ENCODE measurements around the gene PGPEP1. TPM values are rescaled to one million over a fixed set of nuclear protein-coding genes. Genes with fewer than 3 reads are reported as not detected.

PGPEP1 gene
- total RNA-seq, 1 experiment from 2014 or later = 27.9 TPM

GRCh38 chr19:18418029-18418482 is 77.7 kb downstream of the PGPEP1 start:
- H3K36me3 Mint-ChIP-seq (ENCODE audit: insufficient read depth, unreplicated experiment) = peaks cover 48% of the 10 kb centered on the region
- H3K27ac Mint-ChIP-seq (ENCODE audit: unreplicated experiment) = no peak overlapping the region
- H3K27me3 Mint-ChIP-seq (ENCODE audit: unreplicated experiment) = no peaks in the 10 kb centered on the region
- H3K4me1 Mint-ChIP-seq (ENCODE audit: low read depth, unreplicated experiment) = peaks cover 25% of the 10 kb centered on the region
- H3K9me3 Mint-ChIP-seq (ENCODE audit: low read depth, unreplicated experiment) = no peaks in the 10 kb centered on the region
- TF ChIP-seq, protein P1, sequence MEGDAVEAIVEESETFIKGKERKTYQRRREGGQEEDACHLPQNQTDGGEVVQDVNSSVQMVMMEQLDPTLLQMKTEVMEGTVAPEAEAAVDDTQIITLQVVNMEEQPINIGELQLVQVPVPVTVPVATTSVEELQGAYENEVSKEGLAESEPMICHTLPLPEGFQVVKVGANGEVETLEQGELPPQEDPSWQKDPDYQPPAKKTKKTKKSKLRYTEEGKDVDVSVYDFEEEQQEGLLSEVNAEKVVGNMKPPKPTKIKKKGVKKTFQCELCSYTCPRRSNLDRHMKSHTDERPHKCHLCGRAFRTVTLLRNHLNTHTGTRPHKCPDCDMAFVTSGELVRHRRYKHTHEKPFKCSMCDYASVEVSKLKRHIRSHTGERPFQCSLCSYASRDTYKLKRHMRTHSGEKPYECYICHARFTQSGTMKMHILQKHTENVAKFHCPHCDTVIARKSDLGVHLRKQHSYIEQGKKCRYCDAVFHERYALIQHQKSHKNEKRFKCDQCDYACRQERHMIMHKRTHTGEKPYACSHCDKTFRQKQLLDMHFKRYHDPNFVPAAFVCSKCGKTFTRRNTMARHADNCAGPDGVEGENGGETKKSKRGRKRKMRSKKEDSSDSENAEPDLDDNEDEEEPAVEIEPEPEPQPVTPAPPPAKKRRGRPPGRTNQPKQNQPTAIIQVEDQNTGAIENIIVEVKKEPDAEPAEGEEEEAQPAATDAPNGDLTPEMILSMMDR (IDR thresholded peaks at IDR 0.05; ENCODE audit: unreplicated experiment) = no peak
- no TSS peak for BruUV-seq (replicated peaks)
- CTCF ChIA-PET = interaction anchor here (0.6 to 1.5 kb wide), 2 partner anchors 138 to 529 kb away, joined by 4 read pairs; no protein-coding TSS in a partner anchor
- DNase-seq = no peak
- H3K4me3 Mint-ChIP-seq (ENCODE audit: low read depth, unreplicated experiment) = peak overlapping the region; percentile 83
- intact Hi-C loops (cut with micrococcal nuclease; ENCODE audit: unreplicated experiment) = loop anchor here (10.0 kb wide), 1 partner anchor 143 kb away; the partner anchor contains the start of gene IQCN

- Mint-ChIP-seq H3K27ac (ENCODE audit: unreplicated experiment) (no peak overlapping the region), H3K36me3 (ENCODE audit: insufficient read depth, unreplicated experiment) (peaks cover 48% of the 10 kb centered on the region), H3K27me3 (ENCODE audit: unreplicated experiment) (no peaks in the 10 kb centered on the region), H3K4me1 (ENCODE audit: low read depth, unreplicated experiment) (peaks cover 25% of the 10 kb centered on the region), H3K9me3 (ENCODE audit: low read depth, unreplicated experiment) (no peaks in the 10 kb centered on the region), H3K4me3 (ENCODE audit: low read depth, unreplicated experiment) (peak overlapping the region; percentile 83)
- no TSS peak for BruUV-seq (replicated peaks)
- intact Hi-C loops (cut with micrococcal nuclease; ENCODE audit: unreplicated experiment) = loop anchor here (10.0 kb wide), 1 partner anchor 144 kb away; the partner anchor contains the start of gene IQCN
- TF ChIP-seq, protein P1 (IDR thresholded peaks at IDR 0.05; ENCODE audit: unreplicated experiment) = no peak
- DNase-seq = no peak
- CTCF ChIA-PET = interaction anchor here (1.5 kb wide), 1 partner anchor 139 kb away, joined by 4 read pairs; no protein-coding TSS in a partner anchor
Measured at GRCh38 chr19:18418483-18419194, 78.2 kb downstream of the PGPEP1 start.

GRCh38 chr19:18419195-18419698 is 78.8 kb downstream of the PGPEP1 start, which contains the start of gene SSBP4:
Gene SSBP4 (plus strand): TSS chr19:18419398. CDS start chr19:18419649, 251 bp downstream.
- Mint-ChIP-seq H3K27me3 (ENCODE audit: unreplicated experiment) (no peaks in the 10 kb centered on the region), H3K9me3 (ENCODE audit: low read depth, unreplicated experiment) (no peaks in the 10 kb centered on the region), H3K36me3 (ENCODE audit: insufficient read depth, unreplicated experiment) (peaks cover 48% of the 10 kb centered on the region), H3K4me1 (ENCODE audit: low read depth, unreplicated experiment) (peaks cover 23% of the 10 kb centered on the region), H3K27ac (ENCODE audit: unreplicated experiment) (peak within 1 kb of the TSS; percentile 51), H3K4me3 (ENCODE audit: low read depth, unreplicated experiment) (peak within 1 kb of the TSS; percentile 83)
- no TSS peak for BruUV-seq (replicated peaks)
- TF ChIP-seq, protein P1 (IDR thresholded peaks at IDR 0.05; ENCODE audit: unreplicated experiment) = no peak
- DNase-seq = peak; percentile 79
- CTCF ChIA-PET = no interaction called here
- intact Hi-C loops (cut with micrococcal nuclease; ENCODE audit: unreplicated experiment) = loop anchor here (10.0 kb wide), 1 partner anchor 144 kb away; the partner anchor contains the start of gene IQCN

Small RNAs within 50 kb of the gene (microRNA-seq; reads per million reads assigned to microRNA genes)
- gene MIR3189 = 5.3 reads per million, percentile 16 among the genes with 10 or more reads in this experiment

Other genes with a start within 250 kb of the PGPEP1 start
- gene MAST3, start 242.8 kb upstream of the PGPEP1 start, total RNA-seq (2022) = 5.5 and 5.9 TPM in 2 replicates
- 22.5 and 23.2 TPM in 2 replicates for gene PIK3R2, start 187.4 kb upstream of the PGPEP1 start, total RNA-seq (2022)
- 22.4 and 41.8 TPM in 2 replicates for gene IFI30, start 166.8 kb upstream of the PGPEP1 start, total RNA-seq (2022)
- 10.9 and 11.5 TPM in 2 replicates for gene MPV17L2, start 147.4 kb upstream of the PGPEP1 start, total RNA-seq (2022)
- 1.9 TPM in 2 replicates for gene RAB3A, start 136.6 kb upstream of the PGPEP1 start, total RNA-seq (2022)
- gene PDE4C, start 114.2 kb upstream of the PGPEP1 start, total RNA-seq (2022) = 0.90 and 2.4 TPM in 2 replicates
- gene IQCN, start 66.1 kb upstream of the PGPEP1 start, total RNA-seq (2022) = 1.5 and 1.6 TPM in 2 replicates
- gene JUND, start 59.0 kb upstream of the PGPEP1 start, total RNA-seq (2022) = 44.9 and 60.9 TPM in 2 replicates
- gene LSM4, start 17.5 kb upstream of the PGPEP1 start, total RNA-seq (2022) = 111 and 115 TPM in 2 replicates
- 56.6 and 80.3 TPM in 2 replicates for gene GDF15, start 45.6 kb downstream of the PGPEP1 start, total RNA-seq (2022)
- gene LRRC25, start 57.0 kb downstream of the PGPEP1 start, total RNA-seq (2022) = not detected in 2 replicates
- 38.8 and 51.5 TPM in 2 replicates for gene SSBP4, start 78.8 kb downstream of the PGPEP1 start, total RNA-seq (2022)
- 94.9 and 114 TPM in 2 replicates for gene ISYNA1, start 97.5 kb downstream of the PGPEP1 start, total RNA-seq (2022)
- 11.0 and 12.5 TPM in 2 replicates for gene ELL, start 181.5 kb downstream of the PGPEP1 start, total RNA-seq (2022)
- gene FKBP8, start 203.0 kb downstream of the PGPEP1 start, total RNA-seq (2022) = 123 and 126 TPM in 2 replicates
- gene KXD1, start 217.3 kb downstream of the PGPEP1 start, total RNA-seq (2022) = 61.0 and 61.5 TPM in 2 replicates
- gene UBA52, start 231.3 kb downstream of the PGPEP1 start, total RNA-seq (2022) = 620 and 627 TPM in 2 replicates
- gene REX1BD, start 248.2 kb downstream of the PGPEP1 start, total RNA-seq (2022) = 39.9 and 40.1 TPM in 2 replicates